Measurements from ENCODE around the gene ADRB1.

The ADRB1 gene

DNA sequence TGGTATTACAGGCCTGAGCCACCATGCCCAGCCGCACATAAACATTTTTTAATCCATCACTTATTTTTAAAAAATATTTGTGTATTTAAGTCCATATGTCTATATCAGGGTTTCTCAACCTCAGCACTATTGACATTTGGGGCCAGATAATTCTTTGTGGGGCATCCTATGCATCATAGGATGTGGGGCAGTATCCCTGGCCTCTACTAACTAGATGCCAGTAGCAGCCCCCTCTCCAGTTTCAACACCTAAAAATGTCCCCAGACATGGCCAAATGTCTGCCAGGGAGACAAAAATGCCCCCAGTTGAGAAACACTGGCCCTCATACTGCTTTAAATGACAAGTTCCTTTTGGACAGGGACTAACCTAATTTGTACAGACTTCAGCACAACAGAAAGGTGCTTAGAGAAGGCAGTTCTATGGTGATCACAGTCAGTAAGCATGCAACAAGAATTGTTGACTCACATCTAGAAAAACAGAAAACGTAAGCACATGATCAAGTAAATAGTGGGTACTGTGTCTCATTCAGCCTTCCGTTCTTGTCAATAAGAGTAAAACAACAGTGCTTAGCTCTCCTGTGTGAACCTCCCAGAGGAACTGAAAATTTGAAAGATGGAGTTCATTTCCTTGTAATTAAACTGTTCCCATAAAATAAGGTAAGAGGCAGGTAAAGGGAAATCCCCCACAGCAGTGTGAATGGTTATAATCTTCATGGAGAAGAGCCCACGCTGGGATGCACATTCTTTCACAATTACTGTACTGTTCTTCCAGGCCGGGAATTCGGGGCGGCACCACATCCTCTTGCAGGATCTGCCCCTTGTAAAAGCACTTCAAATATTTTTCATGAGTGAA lies 17.3 kb upstream of the ADRB1 start:
- DNase-seq = no peak

DNA sequence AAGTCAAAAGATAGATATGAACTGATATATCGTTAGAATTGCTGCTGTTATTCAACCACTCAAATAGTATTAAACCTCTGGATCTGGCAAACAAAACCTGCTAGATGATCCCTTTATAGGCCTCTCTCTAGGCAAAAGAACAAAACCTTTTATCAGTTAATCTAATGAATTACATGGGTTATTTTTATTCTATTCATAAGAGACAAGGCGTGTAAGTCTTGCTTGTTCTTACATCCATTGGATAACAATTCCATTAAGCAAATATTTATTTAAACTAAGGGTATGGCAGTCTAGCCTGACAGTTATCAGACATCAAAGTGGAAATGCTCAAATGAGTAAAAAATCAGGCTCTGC lies 16.6 kb upstream of the ADRB1 start:
- no peak for DNase-seq

DNA sequence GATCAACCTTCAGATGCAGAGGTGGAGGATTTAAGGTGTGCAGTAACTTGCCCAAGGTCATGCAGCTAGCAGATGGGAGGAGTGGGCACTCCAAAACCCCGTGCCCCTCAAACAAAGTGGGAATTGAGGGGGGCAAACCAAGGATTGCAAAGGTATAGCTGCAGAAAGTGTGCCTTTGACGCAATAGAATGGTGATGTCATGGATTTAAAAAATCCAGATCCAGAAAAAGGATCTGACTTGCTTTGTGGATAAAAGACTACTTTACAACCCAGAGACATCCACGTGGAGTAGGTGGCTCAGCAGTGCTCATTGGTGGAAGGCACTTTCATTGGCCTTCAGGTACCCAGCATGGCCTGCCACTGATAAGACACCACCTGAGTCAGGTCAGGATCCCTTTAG lies 15.7 kb upstream of the ADRB1 start:
- DNase-seq = no peak

DNA sequence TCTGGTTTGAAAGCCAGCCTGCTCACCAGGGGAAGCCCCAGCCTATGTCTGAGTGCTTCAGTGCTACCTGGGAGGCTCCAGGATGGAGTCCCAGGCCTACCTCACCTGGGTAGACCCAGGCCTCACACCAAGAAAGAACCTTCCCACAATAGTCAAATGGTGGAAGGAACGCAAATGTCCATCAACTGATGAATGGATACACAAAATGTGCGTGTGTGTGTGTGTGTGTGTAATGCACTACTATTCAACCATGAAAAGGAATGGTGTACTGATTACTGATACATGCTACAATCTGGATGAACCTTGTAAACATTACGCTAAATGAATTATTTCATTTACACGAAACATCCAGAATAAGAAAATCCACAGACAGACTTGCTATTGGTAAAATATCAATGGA lies 15.2 kb upstream of the ADRB1 start:
- DNase-seq = no peak

DNA sequence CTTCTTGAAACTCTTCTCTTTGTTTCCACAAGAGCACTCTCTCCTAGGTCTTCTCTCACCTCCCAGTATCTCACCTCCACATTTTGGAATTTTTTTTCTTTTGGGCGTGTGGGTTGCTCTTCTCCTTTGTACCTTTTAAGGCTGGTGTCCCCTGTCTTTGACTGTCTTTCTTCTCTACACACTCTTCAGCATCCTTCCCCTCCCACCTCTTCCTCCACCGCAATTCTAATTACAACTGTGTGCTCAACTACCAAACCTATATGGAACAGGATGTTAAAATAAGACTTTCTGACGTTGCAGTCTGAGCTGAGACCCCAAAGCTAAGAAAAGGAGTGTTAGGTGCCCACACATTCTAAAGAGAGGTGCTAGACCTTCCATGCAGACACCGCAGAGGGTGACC lies 14.0 kb upstream of the ADRB1 start:
- no peak for DNase-seq

DNA sequence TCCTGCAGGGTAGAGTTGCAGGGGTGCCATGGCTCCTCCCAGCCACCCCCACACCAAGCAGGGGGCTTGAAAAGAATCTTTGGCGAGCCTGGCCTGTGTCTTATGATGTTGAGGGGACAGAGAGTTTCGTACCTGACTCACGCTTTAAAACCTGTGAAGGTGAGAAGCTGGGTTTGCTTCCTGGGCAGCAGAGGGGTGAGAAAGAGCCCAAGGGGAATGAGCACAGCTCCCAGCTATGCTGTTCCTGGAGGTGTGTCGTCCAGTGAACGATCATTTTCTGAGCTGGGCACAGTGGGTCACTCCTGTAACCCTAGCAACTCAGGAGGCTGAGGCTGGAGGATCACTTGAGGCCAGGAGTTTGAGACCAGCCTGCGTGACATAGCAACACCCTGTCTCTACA lies 13.5 kb upstream of the ADRB1 start:
- DNase-seq = no peak

DNA sequence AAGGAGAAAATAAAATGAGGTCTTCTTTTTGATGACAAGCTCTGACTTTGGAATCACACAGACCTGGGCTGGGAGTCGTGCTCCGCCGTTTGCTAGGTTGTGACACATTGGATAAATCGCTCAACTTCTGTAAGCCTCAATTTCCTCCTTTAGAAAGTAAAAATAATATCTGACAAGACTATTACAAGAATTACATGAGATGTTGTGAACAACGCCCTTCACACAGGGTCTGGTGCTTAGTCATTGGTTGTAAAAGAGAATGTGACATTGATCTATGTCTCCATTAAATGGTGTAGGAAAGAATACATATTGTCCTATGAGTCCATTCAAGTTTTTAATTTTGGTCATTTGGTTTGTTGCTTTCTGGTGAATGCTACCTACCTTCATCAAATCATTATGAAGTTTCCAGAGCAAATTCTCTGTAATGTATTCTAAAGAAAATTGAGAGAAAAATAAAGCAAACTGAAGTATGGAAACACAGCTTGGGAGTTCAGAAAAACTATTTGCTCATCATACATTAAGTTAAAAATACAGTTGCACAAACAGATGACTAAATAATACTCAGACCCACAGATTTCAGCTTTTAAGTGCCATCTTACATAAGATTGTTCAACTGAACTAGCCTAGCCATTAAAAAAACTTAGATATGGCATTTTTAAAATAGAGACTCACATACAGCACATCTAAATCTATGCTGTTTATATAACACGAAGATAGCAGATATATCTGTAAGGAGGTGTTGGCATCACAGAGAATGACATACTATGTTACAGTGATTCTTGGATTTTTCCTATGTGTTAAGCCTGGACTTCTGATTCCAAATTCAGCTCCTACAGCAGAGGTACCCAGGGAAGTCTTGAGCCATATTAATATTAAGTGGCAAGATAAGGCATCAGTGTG lies 12.3 kb upstream of the ADRB1 start:
- DNase-seq = no peak

DNA sequence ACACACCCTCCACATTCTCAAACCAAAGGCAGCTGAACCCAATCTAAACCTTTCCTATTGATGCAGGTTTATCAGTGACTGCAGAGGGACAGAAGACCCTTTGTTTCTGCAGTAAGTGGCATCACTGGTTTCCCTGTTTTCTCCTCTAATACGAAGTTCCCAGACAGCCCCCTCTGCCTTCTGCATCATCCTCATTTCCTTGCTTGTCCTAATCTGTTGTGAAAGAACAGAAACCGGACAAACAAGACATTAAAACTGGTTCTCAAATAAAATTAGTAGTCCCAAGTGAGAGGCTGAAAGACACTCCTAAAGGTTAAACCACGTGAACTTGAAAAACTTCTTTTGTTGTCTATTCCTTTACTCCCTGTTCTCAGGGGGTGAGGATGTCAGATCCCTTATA lies 10.1 kb upstream of the ADRB1 start:
- DNase-seq = no peak

DNA sequence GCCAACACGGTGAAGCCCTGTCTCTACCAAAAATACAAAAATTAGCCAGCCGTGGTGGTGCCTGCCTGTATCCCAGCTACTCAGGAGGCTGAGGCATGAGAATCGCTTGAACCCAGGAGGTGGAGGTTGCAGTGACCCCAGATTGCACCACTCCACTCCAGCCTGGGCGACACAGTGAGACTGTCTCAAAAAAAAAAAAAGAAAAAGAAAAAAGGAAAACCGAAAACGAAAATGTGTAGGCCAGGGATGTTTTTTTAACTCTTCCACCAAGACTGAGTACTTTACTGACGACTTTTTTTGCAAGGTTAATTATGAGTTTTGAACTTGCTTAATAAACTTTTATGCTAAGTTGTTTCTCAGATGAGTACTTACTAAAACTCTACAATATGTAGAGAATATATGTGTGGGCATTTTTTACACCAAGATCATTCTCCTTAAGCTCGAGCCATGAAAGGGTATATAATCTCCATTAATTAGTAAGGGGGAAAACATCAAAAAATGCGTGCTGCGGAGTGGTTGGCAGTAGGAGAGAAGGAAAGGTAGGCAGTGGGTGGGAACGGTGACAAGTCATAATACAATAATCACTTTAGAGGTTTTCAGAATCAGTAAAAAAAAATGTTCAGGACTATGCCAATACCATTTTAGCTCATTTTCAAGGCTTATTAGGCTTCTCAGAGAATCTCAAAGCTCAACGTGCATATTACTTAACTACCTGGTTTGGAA lies 8.6 kb upstream of the ADRB1 start:
- DNase-seq = no peak

DNA sequence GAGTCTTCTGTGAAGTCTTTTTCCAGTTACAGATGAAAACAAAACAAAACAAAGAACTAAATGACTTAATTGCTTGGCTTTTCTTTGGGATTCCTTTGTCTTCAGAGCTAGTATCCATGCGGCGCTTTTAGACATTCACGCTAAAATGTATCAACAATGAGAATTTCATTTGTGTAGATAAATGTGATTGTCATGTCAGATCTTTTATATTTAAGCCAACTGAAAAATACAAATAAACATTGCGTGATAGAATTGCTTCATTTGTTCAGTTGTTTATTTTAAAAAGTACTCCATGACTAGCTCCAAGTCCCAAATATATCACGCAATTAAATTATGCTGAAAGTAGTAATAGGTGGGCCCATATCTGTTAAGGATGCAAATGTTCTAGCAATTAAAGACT lies 7.9 kb upstream of the ADRB1 start:
- DNase-seq = no peak

DNA sequence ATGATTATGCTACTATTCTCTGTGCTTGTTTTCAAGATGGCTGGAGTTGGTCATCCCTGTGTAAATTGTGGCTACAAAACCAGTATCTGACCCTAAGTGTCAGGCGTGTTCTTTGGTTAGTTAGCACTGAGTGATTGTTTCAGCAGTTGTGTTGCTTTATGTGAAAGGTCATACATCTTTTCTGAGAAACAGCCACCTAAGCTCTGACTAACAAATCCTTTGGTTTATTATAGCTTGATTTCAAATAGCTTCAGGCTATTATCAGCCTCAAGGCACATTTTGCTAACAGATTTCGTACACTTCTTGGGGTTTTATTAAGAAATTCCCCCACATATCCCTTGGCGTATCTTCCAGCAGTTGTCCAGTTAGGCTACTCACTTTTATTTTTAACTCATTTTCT lies 4.8 kb upstream of the ADRB1 start:
- no peak for DNase-seq

DNA sequence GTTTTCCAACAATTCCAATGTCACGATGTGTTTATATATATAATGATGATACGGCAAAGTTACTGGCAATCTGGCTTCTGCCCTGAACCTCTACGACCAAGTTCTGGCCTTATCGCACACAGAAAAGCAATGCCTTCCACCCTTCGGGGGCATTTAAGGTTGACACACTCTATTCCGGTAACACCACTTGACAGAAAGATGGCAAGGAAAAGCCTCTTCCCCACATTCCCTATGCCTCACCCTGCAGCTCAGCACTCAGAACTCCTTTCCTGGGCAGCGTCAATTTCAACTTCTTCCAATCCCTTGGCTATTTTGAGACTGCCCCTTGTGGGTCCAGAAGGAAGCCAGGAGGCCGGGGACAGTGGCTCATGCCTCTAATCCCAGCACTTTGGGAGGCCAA lies 2.5 kb upstream of the ADRB1 start:
- no peak for DNase-seq

DNA sequence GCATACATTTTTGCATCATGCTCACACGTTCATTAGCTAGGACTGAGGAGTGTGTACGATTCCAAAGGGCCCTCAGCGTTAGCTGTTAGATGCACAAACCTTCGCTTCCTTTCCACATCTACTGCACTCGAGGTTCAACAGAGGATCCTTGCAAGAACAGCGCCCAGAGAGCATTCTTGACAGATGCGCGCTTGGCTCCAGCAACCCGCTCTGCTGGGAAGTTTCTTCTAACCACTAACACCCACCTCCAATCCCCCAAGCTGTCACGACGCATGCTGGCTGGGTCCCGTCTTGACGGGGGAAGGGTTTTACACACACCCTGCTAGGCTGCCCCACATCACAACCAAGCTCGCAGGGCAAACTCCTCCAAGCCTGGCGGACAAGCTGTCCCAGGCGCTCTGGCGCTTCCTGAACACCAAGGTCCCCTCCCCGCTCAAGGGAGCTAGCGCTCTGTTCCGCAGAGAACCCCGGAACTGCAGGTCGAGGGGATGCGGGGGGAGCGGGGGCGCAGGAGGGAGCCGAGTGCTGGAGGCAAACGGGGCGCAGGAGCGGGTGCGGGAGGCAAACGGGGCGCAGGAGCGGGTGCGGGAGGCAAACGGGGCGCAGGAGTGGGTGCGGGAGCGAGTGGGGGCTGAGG lies 653 bp upstream of the ADRB1 start:
- DNase-seq = no peak

DNA sequence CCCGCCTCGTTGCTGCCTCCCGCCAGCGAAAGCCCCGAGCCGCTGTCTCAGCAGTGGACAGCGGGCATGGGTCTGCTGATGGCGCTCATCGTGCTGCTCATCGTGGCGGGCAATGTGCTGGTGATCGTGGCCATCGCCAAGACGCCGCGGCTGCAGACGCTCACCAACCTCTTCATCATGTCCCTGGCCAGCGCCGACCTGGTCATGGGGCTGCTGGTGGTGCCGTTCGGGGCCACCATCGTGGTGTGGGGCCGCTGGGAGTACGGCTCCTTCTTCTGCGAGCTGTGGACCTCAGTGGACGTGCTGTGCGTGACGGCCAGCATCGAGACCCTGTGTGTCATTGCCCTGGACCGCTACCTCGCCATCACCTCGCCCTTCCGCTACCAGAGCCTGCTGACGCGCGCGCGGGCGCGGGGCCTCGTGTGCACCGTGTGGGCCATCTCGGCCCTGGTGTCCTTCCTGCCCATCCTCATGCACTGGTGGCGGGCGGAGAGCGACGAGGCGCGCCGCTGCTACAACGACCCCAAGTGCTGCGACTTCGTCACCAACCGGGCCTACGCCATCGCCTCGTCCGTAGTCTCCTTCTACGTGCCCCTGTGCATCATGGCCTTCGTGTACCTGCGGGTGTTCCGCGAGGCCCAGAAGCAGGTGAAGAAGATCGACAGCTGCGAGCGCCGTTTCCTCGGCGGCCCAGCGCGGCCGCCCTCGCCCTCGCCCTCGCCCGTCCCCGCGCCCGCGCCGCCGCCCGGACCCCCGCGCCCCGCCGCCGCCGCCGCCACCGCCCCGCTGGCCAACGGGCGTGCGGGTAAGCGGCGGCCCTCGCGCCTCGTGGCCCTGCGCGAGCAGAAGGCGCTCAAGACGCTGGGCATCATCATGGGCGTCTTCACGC lies 825 bp downstream of the ADRB1 start:
- no peak for DNase-seq

DNA sequence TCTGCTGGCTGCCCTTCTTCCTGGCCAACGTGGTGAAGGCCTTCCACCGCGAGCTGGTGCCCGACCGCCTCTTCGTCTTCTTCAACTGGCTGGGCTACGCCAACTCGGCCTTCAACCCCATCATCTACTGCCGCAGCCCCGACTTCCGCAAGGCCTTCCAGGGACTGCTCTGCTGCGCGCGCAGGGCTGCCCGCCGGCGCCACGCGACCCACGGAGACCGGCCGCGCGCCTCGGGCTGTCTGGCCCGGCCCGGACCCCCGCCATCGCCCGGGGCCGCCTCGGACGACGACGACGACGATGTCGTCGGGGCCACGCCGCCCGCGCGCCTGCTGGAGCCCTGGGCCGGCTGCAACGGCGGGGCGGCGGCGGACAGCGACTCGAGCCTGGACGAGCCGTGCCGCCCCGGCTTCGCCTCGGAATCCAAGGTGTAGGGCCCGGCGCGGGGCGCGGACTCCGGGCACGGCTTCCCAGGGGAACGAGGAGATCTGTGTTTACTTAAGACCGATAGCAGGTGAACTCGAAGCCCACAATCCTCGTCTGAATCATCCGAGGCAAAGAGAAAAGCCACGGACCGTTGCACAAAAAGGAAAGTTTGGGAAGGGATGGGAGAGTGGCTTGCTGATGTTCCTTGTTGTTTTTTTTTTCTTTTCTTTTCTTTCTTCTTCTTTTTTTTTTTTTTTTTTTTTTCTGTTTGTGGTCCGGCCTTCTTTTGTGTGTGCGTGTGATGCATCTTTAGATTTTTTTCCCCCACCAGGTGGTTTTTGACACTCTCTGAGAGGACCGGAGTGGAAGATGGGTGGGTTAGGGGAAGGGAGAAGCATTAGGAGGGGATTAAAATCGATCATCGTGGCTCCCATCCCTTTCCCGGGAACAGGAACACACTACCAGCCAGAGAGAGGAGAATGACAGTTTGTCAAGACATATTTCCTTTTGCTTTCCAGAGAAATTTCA lies 1.7 kb downstream of the ADRB1 start:
- peak; percentile 30 for DNase-seq

DNA sequence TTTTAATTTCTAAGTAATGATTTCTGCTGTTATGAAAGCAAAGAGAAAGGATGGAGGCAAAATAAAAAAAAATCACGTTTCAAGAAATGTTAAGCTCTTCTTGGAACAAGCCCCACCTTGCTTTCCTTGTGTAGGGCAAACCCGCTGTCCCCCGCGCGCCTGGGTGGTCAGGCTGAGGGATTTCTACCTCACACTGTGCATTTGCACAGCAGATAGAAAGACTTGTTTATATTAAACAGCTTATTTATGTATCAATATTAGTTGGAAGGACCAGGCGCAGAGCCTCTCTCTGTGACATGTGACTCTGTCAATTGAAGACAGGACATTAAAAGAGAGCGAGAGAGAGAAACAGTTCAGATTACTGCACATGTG lies 2.4 kb downstream of the ADRB1 start:
- DNase-seq = no peak

DNA sequence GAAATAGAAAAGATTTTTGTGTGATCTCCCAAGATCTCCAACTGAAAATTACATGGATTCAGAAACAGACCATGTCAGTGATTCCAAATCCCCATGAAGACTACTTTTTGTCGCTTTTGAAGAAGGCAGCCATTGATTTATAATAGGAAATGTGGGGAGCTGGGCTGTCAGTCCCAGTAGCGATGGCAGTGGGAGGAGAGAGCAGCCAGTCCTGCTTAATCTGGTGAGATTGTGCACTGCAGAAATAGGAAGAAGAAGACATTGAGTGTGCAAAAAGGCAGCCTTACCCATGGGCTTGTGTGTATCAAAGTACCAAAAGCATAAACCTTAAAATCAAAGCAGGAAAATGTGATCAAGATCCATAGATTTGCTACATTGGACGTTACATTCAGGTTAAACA lies 4.8 kb downstream of the ADRB1 start:
- DNase-seq = no peak

DNA sequence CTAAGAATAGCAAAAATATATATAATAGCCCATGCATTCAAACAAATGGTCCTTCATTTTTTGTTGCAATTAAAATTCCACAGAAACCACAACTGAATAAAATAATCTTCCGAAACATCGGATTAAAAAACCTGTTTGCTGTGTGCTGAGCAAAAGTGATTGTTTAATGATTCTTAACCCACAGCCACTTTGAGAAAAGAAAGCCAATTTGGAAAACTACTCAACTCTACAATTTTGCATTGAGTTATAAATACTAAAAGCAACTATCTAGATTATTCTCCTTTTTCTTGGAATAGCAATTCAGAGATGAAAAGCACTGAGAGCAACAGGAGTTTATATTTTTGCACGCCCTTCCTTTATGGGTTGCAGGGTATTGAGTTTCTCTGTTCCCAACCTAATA lies 8.0 kb downstream of the ADRB1 start:
- no peak for DNase-seq

DNA sequence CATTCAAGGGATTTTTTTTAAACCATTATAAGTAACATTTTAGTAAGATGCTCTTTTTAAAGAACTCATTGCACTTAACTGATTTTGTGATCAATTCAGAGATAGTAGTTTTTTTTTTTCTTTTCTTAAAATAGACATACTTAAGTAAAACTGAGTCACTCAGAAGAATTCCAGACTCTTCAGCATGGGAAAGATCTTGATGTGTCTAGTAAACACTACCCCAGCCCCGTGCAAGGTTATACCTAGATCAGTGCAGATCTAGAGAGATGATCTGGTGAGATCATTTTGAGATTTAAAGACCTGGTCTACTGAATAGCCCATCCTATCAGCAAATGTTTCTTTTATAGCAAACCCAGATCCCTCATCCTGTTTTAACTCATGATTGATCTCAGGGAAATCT lies 8.6 kb downstream of the ADRB1 start:
- no peak for DNase-seq

DNA sequence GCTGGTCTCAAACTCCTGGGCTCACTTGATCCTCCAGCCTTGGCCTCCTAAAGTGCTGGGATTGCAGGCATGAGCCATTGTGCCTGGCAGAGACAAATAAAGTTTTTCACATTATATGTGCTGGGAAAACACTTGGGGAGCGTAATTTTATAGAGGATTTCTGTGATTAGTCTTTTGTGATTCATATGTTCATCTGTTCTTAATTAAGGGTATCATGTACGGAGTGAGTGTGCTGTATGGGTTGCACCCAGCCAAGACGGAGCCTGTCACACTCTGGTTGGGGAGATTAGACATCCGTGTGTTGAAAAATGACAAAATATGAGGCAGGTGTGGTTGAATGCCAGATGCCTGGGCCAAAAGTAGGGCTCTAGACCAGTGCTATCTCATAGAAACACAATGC lies 10.3 kb downstream of the ADRB1 start:
- no peak for DNase-seq

DNA sequence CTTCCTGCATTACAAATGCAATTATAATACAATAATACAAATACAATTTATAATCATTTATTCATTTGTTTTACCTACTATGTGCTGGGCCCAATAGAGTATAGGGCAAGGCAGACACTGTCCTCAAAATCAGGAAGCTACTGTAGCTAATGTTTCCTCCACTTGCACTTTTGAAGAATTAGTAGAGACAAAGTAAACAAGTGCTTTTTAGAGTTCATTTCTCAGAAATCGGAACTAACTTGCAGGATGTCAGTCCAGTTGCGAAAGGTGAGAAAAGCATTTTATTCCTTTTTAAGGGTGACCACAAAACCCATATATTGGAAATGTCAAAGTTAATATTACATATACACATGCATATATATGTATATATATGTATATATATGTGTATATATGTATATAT lies 14.2 kb downstream of the ADRB1 start:
- no peak for DNase-seq

Data from NCI-H774 (cell line).